ENCODE data around the gene PGAP6. TPM values are rescaled to one million over a fixed set of nuclear protein-coding genes. Genes with fewer than 3 reads are reported as not detected.

The PGAP6 gene
- total and polyA plus RNA-seq, 9 of the 15 experiments (the other 6 are each of a cell fraction or from before 2014, with no cell fraction given): 0.45 to 50.2 (median 39.3) TPM

DNA sequence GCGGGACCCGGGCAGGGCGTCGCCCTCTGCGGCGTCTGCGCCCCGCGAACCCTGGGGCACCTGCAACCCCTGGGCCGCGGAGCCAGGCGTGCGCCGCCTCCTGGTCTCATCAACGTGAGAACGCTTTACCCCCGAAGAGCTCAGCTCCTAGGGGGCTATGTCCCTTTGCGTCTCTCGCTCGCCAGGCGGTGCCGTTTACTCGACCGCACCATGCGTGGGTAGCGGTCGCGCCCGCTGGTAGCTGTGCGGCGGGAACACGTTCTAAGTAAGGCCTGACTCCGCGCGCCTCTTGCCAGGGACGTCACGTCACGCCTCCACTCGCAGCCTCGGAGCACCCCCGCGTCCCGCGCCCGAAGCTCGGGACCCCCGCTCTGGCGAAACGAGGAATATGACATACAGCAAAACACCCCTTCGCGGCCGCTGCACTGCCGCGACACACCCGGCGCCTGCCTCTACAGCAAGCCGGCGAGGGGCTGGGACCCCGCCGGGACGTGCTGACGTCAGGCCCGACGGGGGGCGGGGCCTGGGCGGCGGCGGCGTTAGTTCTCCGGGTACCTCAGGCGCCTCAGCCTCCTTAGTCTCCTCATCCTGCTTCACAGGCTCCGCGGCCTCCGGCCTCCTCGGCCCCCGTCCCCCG is 43.4 kb upstream of the PGAP6 start, which contains the start of gene RAB11FIP3:
Gene RAB11FIP3 (plus strand): TSS at position 568 of the 637 bp plus-strand sequence. CDS start 358 bp downstream, outside the sequence.
- Histone ChIP-seq H3K4me3 (peak within 1 kb of the TSS; percentile 49), H4K20me1 (replicated peaks; ENCODE audit: control insufficient read depth, insufficient read depth, low read length) (no peaks in the 10 kb centered on the region), H3K27me3 (ENCODE audit: control insufficient read depth in 2 of 2, insufficient read depth in 2 of 2, low read length in 2 of 2) (no peaks in the 10 kb centered on the region), H3K27ac (ENCODE audit: extremely low read depth, low read depth, low read length) (peak within 1 kb of the TSS; percentile 38), H3K4me2 (ENCODE audit: insufficient read depth, low read length) (peak within 1 kb of the TSS; percentile 78), H3K9me3 (replicated peaks; ENCODE audit: control insufficient read depth, insufficient read depth, low read depth, low read length) (no peaks in the 10 kb centered on the region), H2AFZ (ENCODE audit: low read depth, low read length) (peak within 1 kb of the TSS; percentile 94), H3K36me3 (ENCODE audit: control insufficient read depth, insufficient read depth, low read length) (no peaks in the 10 kb centered on the region; the same call in 2 of the 3 replicates), H3K4me1 (replicated peaks in 1 of 2; ENCODE audit: control insufficient read depth in 2 of 2, insufficient read depth in 2 of 2, low read length in 2 of 2) (peaks cover 12 to 40% of the 10 kb centered on the region in 2 experiments; a peak in 3 of 5 replicates), H3K9me1 (ENCODE audit: control insufficient read depth, insufficient read depth, low read length) (no peaks in the 10 kb centered on the region), H3K79me2 (ENCODE audit: control insufficient read depth, insufficient read depth, low read length) (peaks cover 8% of the 10 kb centered on the region; the same call in 2 of the 3 replicates), H3K9ac (ENCODE audit: insufficient read depth in 1 of 2, low read depth in 2 of 2, low read length in 2 of 2) (peak within 1 kb of the TSS; percentile 61 to 98)
- intact Hi-C loops (cut with micrococcal nuclease) (loop anchor here (10.0 kb wide), 1 partner anchor 60 kb away; no protein-coding TSS in a partner anchor), in situ Hi-C loops (cut with MboI) (no loop called here)
- ChIA-PET CTCF (ENCODE audit: low intra/inter-chr PET ratio) (no interaction called here), POLR2A (interaction anchor here (0.6 to 3.1 kb wide), 4 partner anchors 11 to 83 kb away, joined by 3 to 13 read pairs (median 3); no protein-coding TSS in a partner anchor)
- FAIRE-seq: peak; percentile 15
- ATAC-seq: peak; percentile 93
- BruUV-seq (replicated peaks): TSS peak; percentile 87
- WGBS (ENCODE audit: insufficient coverage, low coverage, missing lambda C conversion rate): 2% methylated on average over 69 of the region's 77 CpGs
- DNase-seq (ENCODE audit: extremely low read depth in 1 of 4, low spot score in 3 of 4): peak; percentile 89 to 93 (median 92)
- TF ChIP-seq HMGN3 (IDR thresholded peaks at IDR 0.05; ENCODE audit: borderline replicate concordance, extremely low read depth, insufficient read length, low read depth, low read length): peak; percentile 92
- TF ChIP-seq, protein P1, sequence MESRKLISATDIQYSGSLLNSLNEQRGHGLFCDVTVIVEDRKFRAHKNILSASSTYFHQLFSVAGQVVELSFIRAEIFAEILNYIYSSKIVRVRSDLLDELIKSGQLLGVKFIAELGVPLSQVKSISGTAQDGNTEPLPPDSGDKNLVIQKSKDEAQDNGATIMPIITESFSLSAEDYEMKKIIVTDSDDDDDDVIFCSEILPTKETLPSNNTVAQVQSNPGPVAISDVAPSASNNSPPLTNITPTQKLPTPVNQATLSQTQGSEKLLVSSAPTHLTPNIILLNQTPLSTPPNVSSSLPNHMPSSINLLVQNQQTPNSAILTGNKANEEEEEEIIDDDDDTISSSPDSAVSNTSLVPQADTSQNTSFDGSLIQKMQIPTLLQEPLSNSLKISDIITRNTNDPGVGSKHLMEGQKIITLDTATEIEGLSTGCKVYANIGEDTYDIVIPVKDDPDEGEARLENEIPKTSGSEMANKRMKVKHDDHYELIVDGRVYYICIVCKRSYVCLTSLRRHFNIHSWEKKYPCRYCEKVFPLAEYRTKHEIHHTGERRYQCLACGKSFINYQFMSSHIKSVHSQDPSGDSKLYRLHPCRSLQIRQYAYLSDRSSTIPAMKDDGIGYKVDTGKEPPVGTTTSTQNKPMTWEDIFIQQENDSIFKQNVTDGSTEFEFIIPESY (CRISPR knock-in tag; IDR thresholded peaks at IDR 0.05): 0 out of 2 replicates have a peak, but pooled peaks have one; percentile 63
- peak; percentile 63 for TF ChIP-seq EGR1 (conservative IDR thresholded peaks at IDR 0.05)
- no peak for TF ChIP-seq TOE1 (IDR thresholded peaks at IDR 0.05; ENCODE audit: borderline replicate concordance)
- 0 out of 2 replicates have a peak, but pooled peaks have one; percentile 19 for TF ChIP-seq TOE1 (CRISPR knock-in tag; IDR thresholded peaks at IDR 0.05; ENCODE audit: borderline replicate concordance, low read depth)
- peak; percentile 52; the same call in 1 of the 2 replicates for TF ChIP-seq RNF2 (IDR thresholded peaks at IDR 0.05)
- TF ChIP-seq, protein P2, sequence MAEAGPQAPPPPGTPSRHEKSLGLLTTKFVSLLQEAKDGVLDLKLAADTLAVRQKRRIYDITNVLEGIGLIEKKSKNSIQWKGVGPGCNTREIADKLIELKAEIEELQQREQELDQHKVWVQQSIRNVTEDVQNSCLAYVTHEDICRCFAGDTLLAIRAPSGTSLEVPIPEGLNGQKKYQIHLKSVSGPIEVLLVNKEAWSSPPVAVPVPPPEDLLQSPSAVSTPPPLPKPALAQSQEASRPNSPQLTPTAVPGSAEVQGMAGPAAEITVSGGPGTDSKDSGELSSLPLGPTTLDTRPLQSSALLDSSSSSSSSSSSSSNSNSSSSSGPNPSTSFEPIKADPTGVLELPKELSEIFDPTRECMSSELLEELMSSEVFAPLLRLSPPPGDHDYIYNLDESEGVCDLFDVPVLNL (CRISPR knock-in tag; IDR thresholded peaks at IDR 0.05; ENCODE audit: low read depth): peak; percentile 73
- TF ChIP-seq, protein P3, sequence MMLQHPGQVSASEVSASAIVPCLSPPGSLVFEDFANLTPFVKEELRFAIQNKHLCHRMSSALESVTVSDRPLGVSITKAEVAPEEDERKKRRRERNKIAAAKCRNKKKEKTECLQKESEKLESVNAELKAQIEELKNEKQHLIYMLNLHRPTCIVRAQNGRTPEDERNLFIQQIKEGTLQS (IDR thresholded peaks at IDR 0.05): peak; percentile 64; the same call in 1 of the 2 replicates
- TF ChIP-seq, protein P3 (CRISPR knock-in tag; conservative IDR thresholded peaks at IDR 0.05): no peak
- peak; percentile 12; the same call in 1 of the 2 replicates for TF ChIP-seq RB1 (IDR thresholded peaks at IDR 0.05; ENCODE audit: low read depth)
- TF ChIP-seq NCOA6 (IDR thresholded peaks at IDR 0.05): peak; percentile 59; the same call in 1 of the 2 replicates
- TF ChIP-seq, protein P4, sequence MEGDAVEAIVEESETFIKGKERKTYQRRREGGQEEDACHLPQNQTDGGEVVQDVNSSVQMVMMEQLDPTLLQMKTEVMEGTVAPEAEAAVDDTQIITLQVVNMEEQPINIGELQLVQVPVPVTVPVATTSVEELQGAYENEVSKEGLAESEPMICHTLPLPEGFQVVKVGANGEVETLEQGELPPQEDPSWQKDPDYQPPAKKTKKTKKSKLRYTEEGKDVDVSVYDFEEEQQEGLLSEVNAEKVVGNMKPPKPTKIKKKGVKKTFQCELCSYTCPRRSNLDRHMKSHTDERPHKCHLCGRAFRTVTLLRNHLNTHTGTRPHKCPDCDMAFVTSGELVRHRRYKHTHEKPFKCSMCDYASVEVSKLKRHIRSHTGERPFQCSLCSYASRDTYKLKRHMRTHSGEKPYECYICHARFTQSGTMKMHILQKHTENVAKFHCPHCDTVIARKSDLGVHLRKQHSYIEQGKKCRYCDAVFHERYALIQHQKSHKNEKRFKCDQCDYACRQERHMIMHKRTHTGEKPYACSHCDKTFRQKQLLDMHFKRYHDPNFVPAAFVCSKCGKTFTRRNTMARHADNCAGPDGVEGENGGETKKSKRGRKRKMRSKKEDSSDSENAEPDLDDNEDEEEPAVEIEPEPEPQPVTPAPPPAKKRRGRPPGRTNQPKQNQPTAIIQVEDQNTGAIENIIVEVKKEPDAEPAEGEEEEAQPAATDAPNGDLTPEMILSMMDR (IDR thresholded peaks at IDR 0.05 in 2 of 3, conservative IDR thresholded peaks at IDR 0.05 in 1 of 3; ENCODE audit: insufficient read depth in 2 of 3, low read depth in 1 of 3, low read length in 3 of 3): peak; percentile 36 to 50 (median 44); a peak in 4 of 6 replicates
- TF ChIP-seq CBX3 (IDR thresholded peaks at IDR 0.05; ENCODE audit: borderline replicate concordance in 1 of 2, low read length in 2 of 2): peak in 1 of 2 experiments; percentile 61; a peak in 1 of 3 replicates
- no peak for TF ChIP-seq PTRF (tag; IDR thresholded peaks at IDR 0.05)
- TF ChIP-seq KDM2B (CRISPR knock-in tag; IDR thresholded peaks at IDR 0.05): 0 out of 2 replicates have a peak, but pooled peaks have one; percentile 13

Measured in K562 (cell line).